WTC11 (cell line): Measurements from ENCODE around the gene GEMIN8. TPM values are rescaled to one million over a fixed set of nuclear protein-coding genes. Genes with fewer than 3 reads are reported as not detected.

Experiments used
- ATAC-seq: fragments of 200-7000 bp; cut with Tn5 transposase; 2 replicates; pipeline ENCODE4 v1.10.0; 2021; ENCODE audit warnings: mild to moderate bottlenecking, moderate library complexity
- CTCF ChIA-PET: fragments of 300-600 bp; sonication (Branson Sonifier 250); formaldehyde crosslinking; loops from one replicate; lab custom pipeline; 2021; ENCODE audit warnings: antibody characterized with exemption; lab: Charles Lee
- POLR2A ChIA-PET: fragments of 350-600 bp; sonication (Branson Sonifier 250); formaldehyde crosslinking; loops from one replicate; lab custom pipeline; 2021; ENCODE audit warnings: antibody characterized with exemption; lab: Charles Lee
- DNase-seq: peaks from one replicate; pipeline ENCODE4 v3.0.0; 2021; ENCODE audit warnings: low spot score
- H3K27ac Mint-ChIP-seq: 2 replicates; pipeline ENCODE4 v1.8.0; 2021; ENCODE audit warnings: mixed read lengths
- H3K27me3 Mint-ChIP-seq: 2 replicates; pipeline ENCODE4 v1.8.0; 2021; ENCODE audit warnings: low read depth, mild to moderate bottlenecking, moderate library complexity, mixed read lengths
- H3K36me3 Mint-ChIP-seq: 2 replicates; pipeline ENCODE4 v1.8.0; 2021; ENCODE audit warnings: mixed read lengths
- H3K4me1 Mint-ChIP-seq: 2 replicates; pipeline ENCODE4 v1.8.0; 2022; ENCODE audit warnings: mixed read lengths
- H3K4me3 Mint-ChIP-seq: 2 replicates; pipeline ENCODE4 v1.8.0; 2021; ENCODE audit warnings: mild to moderate bottlenecking, moderate library complexity, mixed read lengths
- H3K9me3 Mint-ChIP-seq: 2 replicates; pipeline ENCODE4 v1.8.0; 2021; ENCODE audit warnings: mixed read lengths
- EMX1 ChIP-seq: fragments of 250-450 bp; sonication (Bioruptor Pico); IDR thresholded peaks from 2 replicates; pipeline ENCODE4 v1.8.0; 2021; ENCODE audit warnings: mild to moderate bottlenecking
- FOXK1 ChIP-seq: sonication (generic); formaldehyde crosslinking; IDR thresholded peaks from 2 replicates; pipeline ENCODE4 v1.8.0; 2022; ENCODE audit warnings: mild to moderate bottlenecking, moderate library complexity, missing genetic modification reagents
- GABPB1 ChIP-seq: sonication (generic); formaldehyde crosslinking; IDR thresholded peaks from 2 replicates; pipeline ENCODE4 v1.8.1; 2023; ENCODE audit warnings: mild to moderate bottlenecking, missing genetic modification reagents
- SMAD4 ChIP-seq: sonication (generic); formaldehyde crosslinking; IDR thresholded peaks from 2 replicates; pipeline ENCODE4 v1.8.0; 2022; ENCODE audit warnings: mild to moderate bottlenecking, missing genetic modification reagents
- ZNF263 ChIP-seq: sonication (generic); formaldehyde crosslinking; IDR thresholded peaks from 2 replicates; pipeline ENCODE4 v1.8.1; 2022; ENCODE audit warnings: low read depth, mild to moderate bottlenecking, moderate library complexity, missing genetic modification reagents
- ZNF396 ChIP-seq: fragments of 250-450 bp; sonication (Bioruptor Pico); IDR thresholded peaks from 2 replicates; pipeline ENCODE4 v1.8.0; 2021; ENCODE audit warnings: mild to moderate bottlenecking, moderate library complexity, borderline replicate concordance
- ZNF416 ChIP-seq: fragments of 250-450 bp; sonication (Bioruptor Pico); IDR thresholded peaks from 2 replicates; pipeline ENCODE4 v1.9.0; 2021; ENCODE audit warnings: mild to moderate bottlenecking, inconsistent platforms
- total RNA-seq: library from RNA; stranded (reverse); gene quantifications from 3 replicates; pipeline ENCODE4 v1.2.3, GENCODE V29; 2021
- TF ChIP-seq, protein P1 (sequence below): sonication (generic); formaldehyde crosslinking; IDR thresholded peaks from 2 replicates; pipeline ENCODE4 v1.8.0; 2022; ENCODE audit warnings: missing genetic modification reagents
- TF ChIP-seq, protein P2 (sequence below): sonication (generic); formaldehyde crosslinking; IDR thresholded peaks from 2 replicates; pipeline ENCODE4 v1.8.0; 2022; ENCODE audit warnings: mild to moderate bottlenecking, missing genetic modification reagents
- TF ChIP-seq, protein P3 (sequence below): fragments of 250-450 bp; sonication (Bioruptor Pico); conservative IDR thresholded peaks from 2 replicates; pipeline ENCODE4 v1.9.0; 2021; ENCODE audit warnings: mild to moderate bottlenecking
- TF ChIP-seq, protein P4 (sequence below): fragments of 250-450 bp; sonication (Bioruptor Pico); IDR thresholded peaks from 2 replicates; pipeline ENCODE4 v1.8.0; 2021; ENCODE audit warnings: mild to moderate bottlenecking
- TF ChIP-seq, protein P5 (sequence below): sonication (generic); formaldehyde crosslinking; IDR thresholded peaks from 2 replicates; pipeline ENCODE4 v1.8.0; 2022; ENCODE audit warnings: mild to moderate bottlenecking, missing genetic modification reagents
- TF ChIP-seq, protein P6 (sequence below): sonication (generic); formaldehyde crosslinking; IDR thresholded peaks from 2 replicates; pipeline ENCODE4 v1.8.1; 2023; ENCODE audit warnings: mild to moderate bottlenecking, missing genetic modification reagents
- TF ChIP-seq, protein P7 (sequence below): sonication (generic); formaldehyde crosslinking; conservative IDR thresholded peaks from 2 replicates; pipeline ENCODE4 v1.8.1; 2023; ENCODE audit warnings: mild to moderate bottlenecking, low read depth, missing genetic modification reagents, moderate library complexity

The GEMIN8 gene
- total RNA-seq, 1 experiment from 2014 or later = 21.1 TPM

DNA sequence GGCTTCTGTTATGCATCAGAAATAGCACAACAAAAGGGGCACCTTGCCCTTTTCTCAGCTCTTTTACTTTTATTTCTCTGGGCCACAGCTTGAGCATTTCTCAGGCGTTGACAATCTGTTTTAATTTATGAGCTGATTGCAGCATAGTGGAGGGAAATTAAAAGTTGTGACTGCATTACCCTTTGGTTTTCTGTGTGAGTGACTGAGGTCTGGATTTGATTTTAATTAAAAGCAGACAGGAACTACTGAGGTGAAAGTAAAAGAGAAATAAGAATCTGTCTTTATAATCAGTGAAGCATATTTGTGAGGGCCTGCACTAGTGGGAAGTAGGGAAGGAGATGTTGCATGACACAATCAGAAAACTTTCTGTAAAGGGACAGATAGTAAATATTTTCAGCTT is 43.4 kb upstream of the GEMIN8 start (continued):
- TF ChIP-seq, protein P1, sequence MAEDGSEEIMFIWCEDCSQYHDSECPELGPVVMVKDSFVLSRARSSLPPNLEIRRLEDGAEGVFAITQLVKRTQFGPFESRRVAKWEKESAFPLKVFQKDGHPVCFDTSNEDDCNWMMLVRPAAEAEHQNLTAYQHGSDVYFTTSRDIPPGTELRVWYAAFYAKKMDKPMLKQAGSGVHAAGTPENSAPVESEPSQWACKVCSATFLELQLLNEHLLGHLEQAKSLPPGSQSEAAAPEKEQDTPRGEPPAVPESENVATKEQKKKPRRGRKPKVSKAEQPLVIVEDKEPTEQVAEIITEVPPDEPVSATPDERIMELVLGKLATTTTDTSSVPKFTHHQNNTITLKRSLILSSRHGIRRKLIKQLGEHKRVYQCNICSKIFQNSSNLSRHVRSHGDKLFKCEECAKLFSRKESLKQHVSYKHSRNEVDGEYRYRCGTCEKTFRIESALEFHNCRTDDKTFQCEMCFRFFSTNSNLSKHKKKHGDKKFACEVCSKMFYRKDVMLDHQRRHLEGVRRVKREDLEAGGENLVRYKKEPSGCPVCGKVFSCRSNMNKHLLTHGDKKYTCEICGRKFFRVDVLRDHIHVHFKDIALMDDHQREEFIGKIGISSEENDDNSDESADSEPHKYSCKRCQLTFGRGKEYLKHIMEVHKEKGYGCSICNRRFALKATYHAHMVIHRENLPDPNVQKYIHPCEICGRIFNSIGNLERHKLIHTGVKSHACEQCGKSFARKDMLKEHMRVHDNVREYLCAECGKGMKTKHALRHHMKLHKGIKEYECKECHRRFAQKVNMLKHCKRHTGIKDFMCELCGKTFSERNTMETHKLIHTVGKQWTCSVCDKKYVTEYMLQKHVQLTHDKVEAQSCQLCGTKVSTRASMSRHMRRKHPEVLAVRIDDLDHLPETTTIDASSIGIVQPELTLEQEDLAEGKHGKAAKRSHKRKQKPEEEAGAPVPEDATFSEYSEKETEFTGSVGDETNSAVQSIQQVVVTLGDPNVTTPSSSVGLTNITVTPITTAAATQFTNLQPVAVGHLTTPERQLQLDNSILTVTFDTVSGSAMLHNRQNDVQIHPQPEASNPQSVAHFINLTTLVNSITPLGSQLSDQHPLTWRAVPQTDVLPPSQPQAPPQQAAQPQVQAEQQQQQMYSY (CRISPR knock-in tag) = no peak

DNA sequence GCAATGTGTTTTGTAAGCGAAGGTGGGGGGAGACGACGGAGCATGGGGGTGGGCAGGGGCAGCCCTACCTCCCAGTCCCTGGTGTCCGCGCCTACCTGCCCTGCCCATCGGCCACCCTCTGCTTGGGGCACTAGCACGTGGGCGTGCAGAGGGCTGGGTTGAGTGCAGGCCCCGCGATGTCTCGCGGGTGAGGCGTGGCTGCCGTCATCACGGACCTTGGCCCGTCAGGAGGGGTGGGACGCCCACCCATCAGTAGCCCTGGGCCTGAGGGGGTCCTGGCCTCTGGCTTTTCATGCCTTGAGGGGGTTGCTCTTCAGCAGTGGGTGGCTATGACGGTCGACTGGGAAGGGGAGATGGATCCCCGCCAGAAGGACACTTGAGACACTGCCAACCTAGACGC is 36.1 kb upstream of the GEMIN8 start:
- DNase-seq (no peak), ATAC-seq (no peak)
- CTCF ChIA-PET = no interaction called here
- Mint-ChIP-seq H3K4me3 (no peak overlapping the region), H3K27me3 (no peaks in the 10 kb centered on the region), H3K36me3 (no peaks in the 10 kb centered on the region), H3K27ac (no peak overlapping the region), H3K9me3 (no peaks in the 10 kb centered on the region), H3K4me1 (no peaks in the 10 kb centered on the region)
- POLR2A ChIA-PET = no interaction called here
- TF ChIP-seq, protein P2, sequence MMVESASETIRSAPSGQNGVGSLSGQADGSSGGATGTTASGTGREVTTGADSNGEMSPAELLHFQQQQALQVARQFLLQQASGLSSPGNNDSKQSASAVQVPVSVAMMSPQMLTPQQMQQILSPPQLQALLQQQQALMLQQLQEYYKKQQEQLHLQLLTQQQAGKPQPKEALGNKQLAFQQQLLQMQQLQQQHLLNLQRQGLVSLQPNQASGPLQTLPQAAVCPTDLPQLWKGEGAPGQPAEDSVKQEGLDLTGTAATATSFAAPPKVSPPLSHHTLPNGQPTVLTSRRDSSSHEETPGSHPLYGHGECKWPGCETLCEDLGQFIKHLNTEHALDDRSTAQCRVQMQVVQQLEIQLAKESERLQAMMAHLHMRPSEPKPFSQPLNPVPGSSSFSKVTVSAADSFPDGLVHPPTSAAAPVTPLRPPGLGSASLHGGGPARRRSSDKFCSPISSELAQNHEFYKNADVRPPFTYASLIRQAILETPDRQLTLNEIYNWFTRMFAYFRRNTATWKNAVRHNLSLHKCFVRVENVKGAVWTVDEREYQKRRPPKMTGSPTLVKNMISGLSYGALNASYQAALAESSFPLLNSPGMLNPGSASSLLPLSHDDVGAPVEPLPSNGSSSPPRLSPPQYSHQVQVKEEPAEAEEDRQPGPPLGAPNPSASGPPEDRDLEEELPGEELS (CRISPR knock-in tag) = no peak
- no peak for TF ChIP-seq ZNF263
- TF ChIP-seq SMAD4 (CRISPR knock-in tag) = no peak
- TF ChIP-seq, protein P3, sequence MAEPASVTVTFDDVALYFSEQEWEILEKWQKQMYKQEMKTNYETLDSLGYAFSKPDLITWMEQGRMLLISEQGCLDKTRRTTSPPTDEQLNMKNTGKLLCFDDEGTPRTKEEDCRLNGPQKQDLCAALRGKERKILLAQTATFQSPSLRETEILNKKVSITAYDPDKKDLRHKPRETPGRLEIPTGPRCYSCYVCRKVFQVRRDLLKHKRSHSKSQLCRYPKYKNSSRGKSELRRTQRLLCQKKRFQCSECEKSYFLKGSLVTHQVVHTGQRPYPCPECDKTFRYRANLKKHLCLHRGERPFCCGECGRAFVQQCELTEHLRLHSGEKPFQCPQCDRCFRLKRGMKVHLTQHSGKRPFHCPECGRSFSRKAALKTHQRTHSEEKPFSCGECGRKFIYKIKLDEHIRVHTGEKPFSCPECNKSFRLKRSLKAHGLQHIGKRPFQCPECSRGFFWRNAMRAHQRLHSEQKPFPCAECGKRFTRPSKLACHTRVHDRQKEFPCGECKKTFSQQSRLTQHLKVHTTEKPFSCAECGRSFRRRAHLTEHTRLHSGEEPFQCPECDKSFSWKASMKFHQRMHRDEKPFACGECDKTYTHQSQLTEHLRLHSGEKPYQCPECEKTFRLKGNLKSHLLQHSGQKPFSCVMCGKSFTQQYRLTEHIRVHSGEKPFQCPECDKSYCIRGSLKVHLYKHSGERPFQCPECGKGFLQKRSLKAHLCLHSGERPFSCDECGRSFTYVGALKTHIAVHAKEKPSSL (CRISPR knock-in tag) = no peak
- TF ChIP-seq, protein P4, sequence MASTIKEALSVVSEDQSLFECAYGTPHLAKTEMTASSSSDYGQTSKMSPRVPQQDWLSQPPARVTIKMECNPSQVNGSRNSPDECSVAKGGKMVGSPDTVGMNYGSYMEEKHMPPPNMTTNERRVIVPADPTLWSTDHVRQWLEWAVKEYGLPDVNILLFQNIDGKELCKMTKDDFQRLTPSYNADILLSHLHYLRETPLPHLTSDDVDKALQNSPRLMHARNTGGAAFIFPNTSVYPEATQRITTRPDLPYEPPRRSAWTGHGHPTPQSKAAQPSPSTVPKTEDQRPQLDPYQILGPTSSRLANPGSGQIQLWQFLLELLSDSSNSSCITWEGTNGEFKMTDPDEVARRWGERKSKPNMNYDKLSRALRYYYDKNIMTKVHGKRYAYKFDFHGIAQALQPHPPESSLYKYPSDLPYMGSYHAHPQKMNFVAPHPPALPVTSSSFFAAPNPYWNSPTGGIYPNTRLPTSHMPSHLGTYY (CRISPR knock-in tag) = no peak
- TF ChIP-seq ZNF416 = no peak
- TF ChIP-seq, protein P5, sequence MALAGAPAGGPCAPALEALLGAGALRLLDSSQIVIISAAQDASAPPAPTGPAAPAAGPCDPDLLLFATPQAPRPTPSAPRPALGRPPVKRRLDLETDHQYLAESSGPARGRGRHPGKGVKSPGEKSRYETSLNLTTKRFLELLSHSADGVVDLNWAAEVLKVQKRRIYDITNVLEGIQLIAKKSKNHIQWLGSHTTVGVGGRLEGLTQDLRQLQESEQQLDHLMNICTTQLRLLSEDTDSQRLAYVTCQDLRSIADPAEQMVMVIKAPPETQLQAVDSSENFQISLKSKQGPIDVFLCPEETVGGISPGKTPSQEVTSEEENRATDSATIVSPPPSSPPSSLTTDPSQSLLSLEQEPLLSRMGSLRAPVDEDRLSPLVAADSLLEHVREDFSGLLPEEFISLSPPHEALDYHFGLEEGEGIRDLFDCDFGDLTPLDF (CRISPR knock-in tag) = no peak
- TF ChIP-seq, protein P6, sequence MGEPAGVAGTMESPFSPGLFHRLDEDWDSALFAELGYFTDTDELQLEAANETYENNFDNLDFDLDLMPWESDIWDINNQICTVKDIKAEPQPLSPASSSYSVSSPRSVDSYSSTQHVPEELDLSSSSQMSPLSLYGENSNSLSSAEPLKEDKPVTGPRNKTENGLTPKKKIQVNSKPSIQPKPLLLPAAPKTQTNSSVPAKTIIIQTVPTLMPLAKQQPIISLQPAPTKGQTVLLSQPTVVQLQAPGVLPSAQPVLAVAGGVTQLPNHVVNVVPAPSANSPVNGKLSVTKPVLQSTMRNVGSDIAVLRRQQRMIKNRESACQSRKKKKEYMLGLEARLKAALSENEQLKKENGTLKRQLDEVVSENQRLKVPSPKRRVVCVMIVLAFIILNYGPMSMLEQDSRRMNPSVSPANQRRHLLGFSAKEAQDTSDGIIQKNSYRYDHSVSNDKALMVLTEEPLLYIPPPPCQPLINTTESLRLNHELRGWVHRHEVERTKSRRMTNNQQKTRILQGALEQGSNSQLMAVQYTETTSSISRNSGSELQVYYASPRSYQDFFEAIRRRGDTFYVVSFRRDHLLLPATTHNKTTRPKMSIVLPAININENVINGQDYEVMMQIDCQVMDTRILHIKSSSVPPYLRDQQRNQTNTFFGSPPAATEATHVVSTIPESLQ (CRISPR knock-in tag) = no peak
- TF ChIP-seq ZNF396 (CRISPR knock-in tag) = no peak
- TF ChIP-seq EMX1 (CRISPR knock-in tag) = no peak
- no peak for TF ChIP-seq GABPB1 (CRISPR knock-in tag)
- TF ChIP-seq, protein P7, sequence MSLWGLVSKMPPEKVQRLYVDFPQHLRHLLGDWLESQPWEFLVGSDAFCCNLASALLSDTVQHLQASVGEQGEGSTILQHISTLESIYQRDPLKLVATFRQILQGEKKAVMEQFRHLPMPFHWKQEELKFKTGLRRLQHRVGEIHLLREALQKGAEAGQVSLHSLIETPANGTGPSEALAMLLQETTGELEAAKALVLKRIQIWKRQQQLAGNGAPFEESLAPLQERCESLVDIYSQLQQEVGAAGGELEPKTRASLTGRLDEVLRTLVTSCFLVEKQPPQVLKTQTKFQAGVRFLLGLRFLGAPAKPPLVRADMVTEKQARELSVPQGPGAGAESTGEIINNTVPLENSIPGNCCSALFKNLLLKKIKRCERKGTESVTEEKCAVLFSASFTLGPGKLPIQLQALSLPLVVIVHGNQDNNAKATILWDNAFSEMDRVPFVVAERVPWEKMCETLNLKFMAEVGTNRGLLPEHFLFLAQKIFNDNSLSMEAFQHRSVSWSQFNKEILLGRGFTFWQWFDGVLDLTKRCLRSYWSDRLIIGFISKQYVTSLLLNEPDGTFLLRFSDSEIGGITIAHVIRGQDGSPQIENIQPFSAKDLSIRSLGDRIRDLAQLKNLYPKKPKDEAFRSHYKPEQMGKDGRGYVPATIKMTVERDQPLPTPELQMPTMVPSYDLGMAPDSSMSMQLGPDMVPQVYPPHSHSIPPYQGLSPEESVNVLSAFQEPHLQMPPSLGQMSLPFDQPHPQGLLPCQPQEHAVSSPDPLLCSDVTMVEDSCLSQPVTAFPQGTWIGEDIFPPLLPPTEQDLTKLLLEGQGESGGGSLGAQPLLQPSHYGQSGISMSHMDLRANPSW (CRISPR knock-in tag) = no peak
- TF ChIP-seq FOXK1 (CRISPR knock-in tag) = no peak
